Fibroblast of skin of right quadriceps (primary cell): Measurements from ENCODE around the gene WWTR1.

Source experiments
- DNase-seq: peaks from one replicate; pipeline ENCODE4 v3.0.0-alpha.2; 2013

WWTR1 gene

DNA sequence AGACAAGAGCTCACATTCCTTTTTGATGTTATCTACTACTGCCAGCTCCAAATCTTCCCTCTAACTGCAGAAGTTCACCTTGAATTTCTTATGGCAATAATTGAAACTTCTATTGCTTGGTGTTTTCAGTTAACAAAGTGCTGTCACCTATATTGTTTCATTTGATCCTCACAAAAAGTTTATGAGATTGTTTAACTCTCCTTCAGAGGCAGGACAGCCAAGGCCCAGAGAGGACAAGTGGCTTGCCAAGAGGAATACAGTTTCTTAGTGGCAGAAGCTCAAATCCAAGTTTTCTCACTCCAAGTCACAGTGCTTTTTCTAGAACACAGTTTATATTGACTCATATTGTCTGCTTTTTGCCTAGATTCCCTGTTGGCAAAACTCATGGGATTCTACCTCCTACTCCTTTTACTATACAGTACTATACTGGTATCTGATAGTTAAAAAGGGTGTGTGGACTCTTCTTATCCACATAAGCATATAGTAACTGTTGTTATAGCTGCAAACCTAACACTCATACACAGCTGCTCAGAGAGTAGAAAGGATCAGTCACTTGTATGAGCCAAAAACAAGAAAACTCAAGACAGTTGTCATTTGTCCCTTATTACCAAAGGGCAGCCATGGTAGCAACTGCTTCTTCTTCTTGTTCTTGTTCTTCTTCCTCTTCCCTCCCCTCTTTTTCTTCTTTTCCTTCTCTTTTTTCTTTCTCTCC lies 167.4 kb downstream of the WWTR1 start:
- DNase-seq, result no peak

- DNase-seq, result peak; percentile 21
Observed at GRCh38 chr3:149489060-149489690, 168.7 kb downstream of the WWTR1 start.

DNA sequence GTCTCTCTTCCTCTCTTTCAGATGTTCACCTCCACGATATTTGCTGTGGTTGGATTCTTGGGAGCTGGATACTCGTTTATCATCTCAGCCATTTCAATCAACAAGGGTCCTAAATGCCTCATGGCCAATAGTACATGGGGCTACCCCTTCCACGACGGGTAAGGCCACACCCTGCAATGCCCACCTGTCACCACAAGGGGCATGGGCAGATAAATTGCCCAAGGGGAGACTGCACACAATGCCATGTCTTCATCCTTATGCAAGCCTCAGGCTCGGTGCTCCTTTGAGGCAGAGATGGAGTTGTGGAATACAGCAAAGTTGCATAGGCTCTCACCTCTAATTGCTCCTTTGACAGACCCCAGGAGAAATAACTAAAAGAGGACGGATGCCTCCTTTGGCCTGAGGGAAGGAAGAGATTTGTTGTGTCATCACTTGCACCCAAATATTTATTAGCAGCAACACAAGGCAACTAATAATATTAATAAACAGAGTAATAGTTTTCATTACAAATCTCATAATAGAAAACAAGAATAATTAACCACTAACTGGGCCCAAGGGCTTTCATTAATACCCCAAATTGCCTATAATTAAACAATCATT lies 170.1 kb downstream of the WWTR1 start:
- DNase-seq, result no peak

- no peak for DNase-seq
Observed at GRCh38 chr3:149486726-149487125, 171.1 kb downstream of the WWTR1 start.

- DNase-seq, result no peak
Observed at GRCh38 chr3:149481491-149481890, 176.3 kb downstream of the WWTR1 start.

DNA sequence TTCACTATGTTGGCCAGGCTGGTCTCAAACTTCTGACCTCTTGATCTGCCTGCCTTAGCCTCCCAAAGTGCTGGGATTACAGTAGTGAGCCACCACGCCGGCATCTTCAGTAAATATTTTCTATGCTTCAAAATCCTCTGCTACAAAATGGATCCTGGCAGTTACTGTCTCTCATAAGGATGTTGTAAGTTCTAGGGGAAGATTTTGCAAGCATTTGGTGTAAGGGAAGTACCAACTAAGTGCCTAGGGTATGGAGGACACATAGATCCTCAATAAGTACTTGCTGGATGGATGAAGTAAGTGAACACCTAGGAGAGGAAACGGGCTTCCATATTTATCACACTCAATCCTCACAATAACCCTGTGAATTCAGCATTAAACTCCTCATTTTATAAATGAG lies 176.8 kb downstream of the WWTR1 start:
- DNase-seq, result no peak

DNA sequence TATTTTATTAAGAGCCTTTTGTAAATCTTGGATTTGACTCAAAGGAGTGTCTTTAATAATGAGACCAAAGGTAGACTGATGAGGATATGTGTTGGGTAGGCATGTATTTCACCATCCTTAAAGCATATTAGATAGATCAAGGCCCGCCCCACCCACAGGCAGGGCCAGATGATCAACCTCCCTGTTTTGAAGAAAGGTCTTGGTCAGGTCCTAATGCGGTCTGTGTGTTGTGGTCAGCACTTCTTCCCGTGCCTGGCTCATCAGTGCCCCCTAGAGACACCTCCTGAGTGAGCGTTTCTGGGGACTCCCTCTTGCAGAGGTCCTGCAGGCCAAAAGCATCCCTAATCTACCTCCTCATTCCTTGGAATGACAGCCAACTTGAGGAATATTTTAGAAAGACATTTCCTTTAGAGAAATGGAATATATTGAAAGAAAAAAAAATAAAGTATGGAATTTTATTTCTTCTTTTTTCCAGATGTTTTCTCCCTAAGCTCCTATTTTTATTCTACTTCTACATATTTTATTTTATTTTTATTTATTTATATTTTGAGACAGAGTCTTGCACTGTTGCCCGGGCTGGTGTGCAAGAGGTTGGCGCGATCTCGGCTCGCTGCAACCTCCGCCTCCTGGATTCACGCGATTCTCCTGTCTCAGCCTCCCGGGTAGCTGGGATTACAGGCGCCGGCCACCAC lies 177.4 kb downstream of the WWTR1 start:
- peak; percentile 81 for DNase-seq

- no peak for DNase-seq
Observed at GRCh38 chr3:149479621-149480325, 178.1 kb downstream of the WWTR1 start.

DNA sequence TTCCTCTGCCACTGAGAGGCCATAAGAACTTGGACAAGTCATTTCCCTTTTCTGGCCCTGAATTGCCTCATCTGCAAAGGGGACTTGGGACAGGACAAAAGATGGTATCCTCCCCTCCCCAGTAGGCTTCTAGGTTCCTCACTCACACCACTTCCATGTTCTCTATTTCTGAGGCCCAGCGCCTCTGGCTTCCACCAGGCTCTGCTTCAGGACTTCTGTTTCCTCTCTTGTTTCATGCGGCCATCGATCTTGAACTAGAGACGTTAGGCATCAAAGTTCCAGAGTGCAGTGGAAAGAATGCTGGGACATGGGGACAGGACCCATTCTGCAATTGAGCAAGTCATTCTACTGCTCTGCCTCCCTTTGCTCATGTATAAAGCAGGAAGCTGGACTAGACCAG lies 181.6 kb downstream of the WWTR1 start:
- DNase-seq, result no peak

- no peak for DNase-seq
Observed at GRCh38 chr3:149475451-149476060, 182.3 kb downstream of the WWTR1 start.

DNA sequence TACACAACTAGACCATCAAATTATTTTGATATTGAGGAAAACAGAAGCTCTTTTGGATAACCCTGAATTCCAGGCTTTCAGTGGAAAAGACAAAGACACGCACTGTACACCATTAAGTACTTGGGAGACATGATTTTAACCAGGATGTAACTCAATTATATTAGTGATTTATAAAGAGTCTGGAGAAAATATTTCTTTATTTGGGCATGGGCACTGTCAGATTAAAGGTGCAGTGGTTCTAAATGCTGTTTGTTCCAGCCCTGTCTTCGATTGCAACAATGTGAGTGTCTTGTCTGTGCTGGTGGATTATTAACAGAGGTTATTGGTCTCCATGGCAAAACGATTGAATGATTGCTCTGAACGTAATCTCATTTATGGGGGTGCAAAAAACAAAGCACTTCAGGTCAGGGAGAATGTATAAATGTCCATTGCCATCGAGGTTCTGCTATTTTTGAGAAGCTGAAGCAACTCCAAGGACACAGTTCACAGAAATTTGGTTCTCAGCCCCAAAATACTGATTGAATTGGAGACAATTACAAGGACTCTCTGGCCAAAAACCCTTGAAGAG lies 183.5 kb downstream of the WWTR1 start, which contains the start of gene TM4SF4:
TM4SF4 (plus strand) TSS at position 448 of the 568 bp plus-strand sequence. CDS start 181 bp downstream, outside the sequence.
- DNase-seq, result no peak

- peak; percentile 86 for DNase-seq
Observed at GRCh38 chr3:149473357-149474249, 184.2 kb downstream of the WWTR1 start.

DNA sequence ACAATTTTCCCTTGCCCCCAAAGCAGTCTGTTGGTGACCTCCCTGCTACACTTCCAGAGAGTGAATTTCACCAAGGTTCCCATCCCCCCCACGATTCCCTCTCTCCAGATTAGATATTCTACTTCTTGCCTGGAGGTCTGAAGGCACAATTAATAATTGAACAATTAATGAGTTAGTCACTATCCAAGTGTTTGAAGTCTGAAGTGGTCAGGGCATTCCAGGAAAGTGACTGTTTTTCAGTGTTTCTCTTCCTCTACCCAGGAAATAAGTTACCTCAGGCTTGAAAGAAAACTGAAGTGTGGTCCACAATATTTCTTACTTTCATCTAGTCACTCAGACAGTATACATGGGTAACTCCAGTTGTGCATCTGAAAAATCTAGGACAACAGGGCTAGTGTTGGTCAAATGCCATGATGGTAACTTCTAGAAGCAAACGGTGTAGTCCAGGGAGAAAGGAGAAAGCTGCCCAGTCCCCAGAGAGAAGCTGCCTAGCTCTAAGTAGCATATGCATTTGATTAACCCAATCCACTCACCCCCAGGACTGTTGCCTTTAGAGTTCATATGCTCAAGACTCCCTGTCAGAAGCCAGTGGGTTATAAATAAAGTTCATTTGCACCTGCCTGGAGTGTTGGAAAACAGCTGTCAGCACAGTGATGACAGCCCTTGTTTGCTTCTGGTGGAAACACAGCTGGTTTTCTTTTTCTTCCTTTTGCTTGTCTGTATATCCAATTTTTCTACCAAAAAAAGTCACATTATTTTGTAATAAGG lies 185.6 kb downstream of the WWTR1 start:
- DNase-seq, result peak; percentile 51

GRCh38 chr3:149470381-149470780 lies 187.4 kb downstream of the WWTR1 start:
- DNase-seq, result no peak

DNA sequence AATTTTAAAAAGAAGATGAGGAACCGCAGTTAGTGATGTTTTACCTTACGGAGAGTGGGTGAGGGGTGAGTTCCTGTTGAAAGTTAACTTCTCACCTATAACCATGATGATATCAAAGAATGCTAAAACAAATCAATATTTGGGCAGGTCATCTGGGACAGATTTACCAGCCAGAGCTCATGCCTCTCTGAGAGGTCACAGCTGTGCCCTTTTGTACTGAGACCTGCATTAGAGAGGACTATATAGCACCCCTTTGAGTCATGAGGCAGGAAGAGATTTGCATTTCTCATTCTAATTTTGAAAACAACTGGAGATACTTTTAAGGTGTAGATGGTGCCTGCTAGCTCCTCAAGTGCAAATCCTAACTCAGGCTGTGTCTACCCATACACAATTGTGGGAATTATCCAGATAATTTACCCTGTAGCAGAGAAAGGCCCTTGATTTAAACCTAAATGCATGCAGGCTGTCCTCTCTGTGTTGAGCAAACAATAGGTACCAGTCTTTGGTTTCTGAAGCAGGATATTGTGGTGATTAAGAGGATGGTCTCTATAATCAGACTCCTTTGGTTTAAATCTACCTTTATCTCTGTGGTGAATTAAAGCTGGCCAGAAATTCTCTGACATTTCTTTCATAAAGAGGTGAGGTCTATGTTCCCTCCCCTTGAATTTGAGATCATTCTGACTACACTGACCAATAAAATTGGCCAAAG lies 189.2 kb downstream of the WWTR1 start:
- no peak for DNase-seq
